Peyer's patch (tissue), 4 donors: ENCODE data around the gene NPSR1. TPM values are rescaled to one million over a fixed set of nuclear protein-coding genes. Genes with fewer than 3 reads are reported as not detected.

Experiments used
- DNase-seq, 3 donors: peaks; one replicate each; pipeline ENCODE4 v3.0.0-alpha.2; 2017 to 2019
- H3K27ac ChIP-seq, 4 donors: fragments of 200-600 bp; sonication (generic); one replicate each; pipeline ENCODE4 v1.5.1; 2016 to 2019
- H3K27me3 ChIP-seq, 2 donors: fragments of 200-600 bp; sonication (generic); one replicate each; pipeline ENCODE4 v1.5.1; 2019
- H3K36me3 ChIP-seq, 3 donors: fragments of 200-600 bp; sonication (generic); one replicate each; pipeline ENCODE4 v1.5.1; 2016 to 2019
- H3K4me1 ChIP-seq, 4 donors: fragments of 200-600 bp; sonication (generic); one replicate each; pipeline ENCODE4 v1.5.1; 2016 to 2019
- H3K4me3 ChIP-seq, 4 donors: fragments of 200-600 bp; sonication (generic); 1 replicate in 3 of 4; 2 replicates in 1 of 4; pipeline ENCODE4 v1.5.1; 2016 to 2019; ENCODE audit warnings: mild to moderate bottlenecking in 1 of 4
- H3K9me3 ChIP-seq, 4 donors: fragments of 200-600 bp; sonication (generic); one replicate each; pipeline ENCODE4 v1.5.1; 2016 to 2019; ENCODE audit warnings: mild to moderate bottlenecking in 1 of 4
- CTCF ChIP-seq, 6 experiments: fragments of 450-650 bp in 4 of 6; fragments of 200-600 bp in 2 of 6; sonication (generic) in 1 of 6; IDR thresholded peaks; one replicate each; pipeline ENCODE4 v1.5.1; 2017 to 2019; ENCODE audit warnings: antibody characterized with exemption in 6 of 6, mild to moderate bottlenecking in 3 of 6, moderate library complexity in 1 of 6
- POLR2A ChIP-seq, 2 donors: fragments of 450-650 bp; IDR thresholded peaks; one replicate each; pipeline ENCODE4 v1.5.1; 2017; ENCODE audit warnings: antibody characterized with exemption in 2 of 2, mild to moderate bottlenecking in 2 of 2, moderate library complexity in 2 of 2
- total RNA-seq, 4 donors: library from RNA; depleted of rRNA; stranded (reverse); fragments of >200 nt; gene quantifications; one replicate each; pipeline ENCODE4 v1.1.0, GENCODE V29; 2016

NPSR1 gene
- total RNA-seq, 4 donors from 2014 or later: not detected

- Histone ChIP-seq H3K27me3 (no peaks in the 10 kb centered on the region), H3K27ac (no peak overlapping the region), H3K4me3 (no peak overlapping the region), H3K4me1 (no peaks in the 10 kb centered on the region), H3K36me3 (no peaks in the 10 kb centered on the region), H3K9me3 (no peaks in the 10 kb centered on the region)
- no peak for TF ChIP-seq POLR2A (IDR thresholded peaks at IDR 0.05)
- TF ChIP-seq CTCF (IDR thresholded peaks at IDR 0.05): no peak
- DNase-seq: no peak
Observed at GRCh38 chr7:34840176-34840785, 182.3 kb downstream of the NPSR1 start.

DNA sequence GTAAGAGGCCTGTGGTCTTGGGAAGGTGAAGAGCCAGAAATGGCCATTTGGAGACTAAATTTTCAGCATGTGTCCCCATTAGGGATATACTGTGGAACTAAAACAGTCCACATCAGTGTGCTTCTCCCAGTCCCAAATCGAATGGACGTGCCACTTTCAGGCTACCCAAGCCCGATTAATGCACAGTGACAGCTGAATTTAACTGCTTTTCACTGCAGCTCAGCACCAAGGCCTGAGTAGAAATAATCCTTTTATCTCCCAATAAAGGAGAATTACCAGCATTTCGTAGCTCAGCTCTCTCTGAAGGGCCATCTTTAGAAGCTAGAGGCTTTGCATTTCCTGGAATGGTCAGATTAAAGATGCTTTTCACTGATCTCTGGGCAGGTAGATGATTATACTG, 183.3 kb downstream of the NPSR1 start:
- Histone ChIP-seq H3K36me3 (no peaks in the 10 kb centered on the region), H3K4me3 (no peak overlapping the region), H3K9me3 (no peaks in the 10 kb centered on the region), H3K27me3 (no peaks in the 10 kb centered on the region), H3K27ac (no peak overlapping the region), H3K4me1 (no peaks in the 10 kb centered on the region)
- DNase-seq: no peak
- TF ChIP-seq POLR2A (IDR thresholded peaks at IDR 0.05) (no peak), CTCF (IDR thresholded peaks at IDR 0.05) (no peak)

- no peak for TF ChIP-seq POLR2A (IDR thresholded peaks at IDR 0.05)
- TF ChIP-seq CTCF (IDR thresholded peaks at IDR 0.05): no peak
- Histone ChIP-seq H3K36me3 (no peaks in the 10 kb centered on the region), H3K9me3 (no peaks in the 10 kb centered on the region), H3K4me1 (no peaks in the 10 kb centered on the region), H3K4me3 (no peak overlapping the region), H3K27me3 (no peaks in the 10 kb centered on the region), H3K27ac (no peak overlapping the region)
- DNase-seq: no peak
Observed at GRCh38 chr7:34842782-34843181, 184.8 kb downstream of the NPSR1 start.

- no peaks in the 10 kb centered on the region for H3K4me1 ChIP-seq
- no peak for DNase-seq
Observed at GRCh38 chr7:34844406-34844805, 186.4 kb downstream of the NPSR1 start.

DNA sequence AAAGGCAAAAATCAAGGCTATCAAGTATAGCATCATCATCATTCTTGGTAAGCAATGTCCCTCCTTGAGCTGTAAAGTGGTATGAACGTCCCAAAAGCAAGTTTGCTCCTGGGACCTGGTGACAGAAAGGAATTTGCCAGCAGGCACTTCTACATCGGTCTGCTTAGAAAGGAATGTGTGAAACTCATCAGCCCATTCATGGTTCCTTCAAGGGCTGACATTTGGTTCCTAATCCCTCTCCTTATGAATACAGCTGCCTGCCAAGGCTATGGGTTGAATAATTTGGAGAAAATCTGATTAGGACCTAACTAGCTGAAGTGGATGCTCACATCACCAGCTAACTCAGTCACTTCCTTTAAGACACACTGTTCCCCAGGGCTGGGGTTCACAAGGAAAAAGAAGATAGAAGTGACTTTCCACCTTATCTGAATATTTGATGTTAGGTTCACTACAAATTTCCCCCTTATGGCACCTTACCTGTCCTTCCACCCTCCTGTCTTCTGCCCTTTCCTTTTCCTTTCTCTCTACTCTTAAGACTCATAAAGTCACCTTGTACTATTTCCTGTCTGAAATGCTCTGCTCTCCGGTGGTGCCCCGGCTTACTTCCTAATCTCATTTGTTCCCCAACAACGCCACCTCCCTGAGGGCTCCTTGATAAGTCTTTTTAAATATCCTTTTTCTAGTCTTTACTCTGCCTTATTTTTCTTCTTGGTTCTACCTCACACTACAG, 187.1 kb downstream of the NPSR1 start:
- TF ChIP-seq CTCF (IDR thresholded peaks at IDR 0.05): no peak
- no peak for TF ChIP-seq POLR2A (IDR thresholded peaks at IDR 0.05)
- H3K27me3 ChIP-seq: no peaks in the 10 kb centered on the region
- no peak for DNase-seq
- no peaks in the 10 kb centered on the region for H3K4me1 ChIP-seq
- no peaks in the 10 kb centered on the region for H3K9me3 ChIP-seq
- no peak overlapping the region for H3K27ac ChIP-seq
- H3K4me3 ChIP-seq: no peak overlapping the region
- H3K36me3 ChIP-seq: no peaks in the 10 kb centered on the region

More at GRCh38 chr7:34844406-34844805, 186.4 kb downstream of the NPSR1 start:
- Histone ChIP-seq H3K27me3 (no peaks in the 10 kb centered on the region), H3K36me3 (no peaks in the 10 kb centered on the region), H3K27ac (no peak overlapping the region), H3K4me3 (no peak overlapping the region), H3K9me3 (no peaks in the 10 kb centered on the region)
- TF ChIP-seq POLR2A (IDR thresholded peaks at IDR 0.05): no peak
- no peak for TF ChIP-seq CTCF (IDR thresholded peaks at IDR 0.05)
